WI38 (cell line): Measurements from ENCODE around the gene SPTB.
"Not testable (repeated sequence)": the region's sequence is repeated elsewhere in the genome, so short reads cannot be mapped to it uniquely, and the experiment has no call there.

Source experiments
- H3K4me3 ChIP-seq: 2 replicates; pipeline ENCODE4 v1.5.1; 2011; ENCODE audit warnings: low read depth, mild to moderate bottlenecking, control low read depth, low read length
- TF ChIP-seq, protein P1 (sequence below): IDR thresholded peaks from 2 replicates; pipeline ENCODE4 v1.5.1; 2012; ENCODE audit warnings: low read depth, mild to moderate bottlenecking, control low read depth, low read length

The SPTB gene

DNA sequence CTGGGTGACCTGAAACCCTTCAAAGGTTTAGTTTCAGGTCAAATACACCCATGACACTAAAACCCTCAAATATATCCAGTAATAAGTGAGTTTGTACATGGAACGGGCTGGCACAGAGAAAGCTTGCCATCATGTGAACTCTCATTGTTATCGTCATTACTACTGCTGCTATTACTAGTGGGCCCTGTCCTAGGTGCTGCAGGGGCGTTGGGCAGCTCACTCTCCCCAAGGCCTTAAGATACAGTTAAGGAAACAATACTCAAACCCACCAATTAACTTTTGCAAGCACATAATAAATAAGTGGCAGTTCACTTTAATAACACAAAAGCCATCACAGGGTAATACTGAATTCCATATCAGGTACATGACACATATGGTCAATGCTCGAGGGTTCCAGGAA is 71.3 kb downstream of the SPTB start:
- H3K4me3 ChIP-seq, result no peak overlapping the region
- TF ChIP-seq, protein P1, sequence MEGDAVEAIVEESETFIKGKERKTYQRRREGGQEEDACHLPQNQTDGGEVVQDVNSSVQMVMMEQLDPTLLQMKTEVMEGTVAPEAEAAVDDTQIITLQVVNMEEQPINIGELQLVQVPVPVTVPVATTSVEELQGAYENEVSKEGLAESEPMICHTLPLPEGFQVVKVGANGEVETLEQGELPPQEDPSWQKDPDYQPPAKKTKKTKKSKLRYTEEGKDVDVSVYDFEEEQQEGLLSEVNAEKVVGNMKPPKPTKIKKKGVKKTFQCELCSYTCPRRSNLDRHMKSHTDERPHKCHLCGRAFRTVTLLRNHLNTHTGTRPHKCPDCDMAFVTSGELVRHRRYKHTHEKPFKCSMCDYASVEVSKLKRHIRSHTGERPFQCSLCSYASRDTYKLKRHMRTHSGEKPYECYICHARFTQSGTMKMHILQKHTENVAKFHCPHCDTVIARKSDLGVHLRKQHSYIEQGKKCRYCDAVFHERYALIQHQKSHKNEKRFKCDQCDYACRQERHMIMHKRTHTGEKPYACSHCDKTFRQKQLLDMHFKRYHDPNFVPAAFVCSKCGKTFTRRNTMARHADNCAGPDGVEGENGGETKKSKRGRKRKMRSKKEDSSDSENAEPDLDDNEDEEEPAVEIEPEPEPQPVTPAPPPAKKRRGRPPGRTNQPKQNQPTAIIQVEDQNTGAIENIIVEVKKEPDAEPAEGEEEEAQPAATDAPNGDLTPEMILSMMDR, result no peak

DNA sequence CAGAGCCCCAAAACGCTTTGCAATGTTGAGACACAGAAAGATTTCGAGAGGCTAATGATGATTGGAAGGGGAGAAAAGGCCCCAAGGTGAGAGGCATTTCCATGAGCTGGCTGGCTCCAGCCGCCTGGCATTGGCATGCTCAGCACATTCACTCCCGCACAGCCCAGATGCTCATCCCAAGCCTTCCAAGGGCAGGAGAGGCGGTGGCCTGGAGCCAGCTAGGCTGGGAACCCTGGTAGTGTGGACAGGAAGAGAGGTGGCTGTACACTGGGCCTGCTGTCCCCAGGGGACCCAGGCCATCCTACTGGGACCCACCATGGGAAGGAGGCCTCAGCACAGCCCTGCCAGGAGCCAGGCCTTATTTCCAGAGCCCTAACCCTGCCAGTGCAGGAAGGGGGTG is 72.2 kb downstream of the SPTB start:
- no peak overlapping the region for H3K4me3 ChIP-seq
- TF ChIP-seq, protein P1, result no peak

DNA sequence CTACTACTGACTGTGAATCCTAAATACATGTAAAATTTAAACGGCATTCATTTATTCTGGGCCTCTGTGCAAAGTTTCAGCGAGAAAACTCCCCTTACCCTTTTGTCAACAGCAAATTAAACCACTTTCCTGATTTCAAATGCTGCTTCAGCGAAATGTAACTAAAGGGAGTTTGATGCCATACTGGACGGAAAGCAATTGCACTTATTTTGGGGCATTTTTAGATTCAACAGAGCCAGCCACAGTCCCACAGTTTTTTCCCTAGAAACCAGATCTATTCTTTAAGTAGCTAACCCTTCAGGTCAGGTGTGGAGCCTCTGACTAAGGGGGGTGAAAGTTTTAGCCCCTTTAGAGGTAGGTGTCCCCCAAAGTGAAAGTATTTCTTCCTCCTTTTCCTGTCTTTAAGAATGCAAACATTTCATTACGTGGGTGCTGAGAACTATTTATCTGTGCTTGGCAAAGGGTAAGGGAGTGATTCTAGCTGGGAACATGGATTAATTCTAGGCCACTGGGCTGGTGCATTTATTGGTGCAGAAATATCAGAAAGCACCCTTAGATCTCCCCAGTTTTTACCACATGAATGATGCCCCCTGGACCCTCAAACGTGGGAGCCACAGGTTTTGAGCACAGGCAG is 72.7 kb downstream of the SPTB start:
- TF ChIP-seq, protein P1, result no peak
- peak overlapping the region; percentile 11; the same call in 1 of the 2 replicates for H3K4me3 ChIP-seq

DNA sequence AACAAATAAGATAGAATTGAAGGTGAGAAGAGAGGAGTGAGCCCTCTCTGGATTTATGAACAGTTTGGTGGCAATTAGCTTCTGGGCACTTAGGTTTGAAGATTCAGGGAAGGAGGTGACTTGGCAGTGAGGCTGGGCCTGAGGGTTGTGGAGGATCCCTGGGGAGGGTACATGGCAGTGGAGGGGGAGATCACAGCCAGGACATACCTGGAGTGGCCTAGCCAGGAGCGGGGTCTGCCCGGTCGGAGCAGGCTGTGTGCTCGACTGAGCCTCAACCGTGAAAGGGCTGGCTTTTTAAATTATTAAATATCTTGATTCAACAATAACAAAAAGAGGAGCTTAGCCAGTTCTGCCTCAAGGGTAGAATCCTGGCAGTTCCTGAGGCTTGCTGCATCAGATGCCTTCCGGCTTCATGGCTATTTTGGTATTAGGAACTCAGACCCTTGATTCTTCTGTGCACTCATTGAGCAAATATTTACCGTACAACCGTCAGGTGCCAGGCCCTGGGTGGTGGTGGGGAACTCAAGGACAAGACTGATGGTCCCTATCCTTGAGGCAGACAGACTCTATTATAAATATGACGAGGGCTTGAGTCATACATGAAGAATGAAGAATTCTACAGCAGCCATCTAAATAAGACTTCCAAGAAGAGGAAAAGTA is 73.4 kb downstream of the SPTB start:
- TF ChIP-seq, protein P1, result no peak
- H3K4me3 ChIP-seq, result no peak overlapping the region

GRCh38 chr14:64805646-64806045 is 74.1 kb downstream of the SPTB start:
- not testable (repeated sequence) for H3K4me3 ChIP-seq

DNA sequence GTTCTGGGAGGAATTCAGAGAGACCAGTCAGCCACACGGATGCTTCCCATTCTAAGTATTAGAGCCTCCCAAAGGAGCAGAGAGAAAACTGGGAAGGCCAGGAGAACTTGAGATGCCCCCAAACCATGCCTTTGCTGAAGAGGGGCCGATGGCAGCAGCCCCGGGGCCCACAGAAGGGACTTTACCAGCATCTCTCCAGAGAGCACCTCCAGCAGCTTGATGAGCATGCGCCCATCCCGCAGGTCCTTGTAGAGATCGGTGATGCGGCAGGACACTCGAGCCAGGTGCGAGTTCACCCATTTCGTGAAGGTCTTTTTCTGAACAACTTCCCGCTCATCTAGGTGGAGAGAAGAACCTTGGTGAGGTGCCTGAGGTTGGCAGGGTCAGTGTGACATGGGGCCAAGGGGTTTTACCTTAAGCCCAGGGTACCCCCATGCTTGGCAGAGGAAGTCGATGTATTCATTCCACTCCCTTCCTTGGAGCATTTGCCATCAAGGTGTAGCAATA is 74.9 kb downstream of the SPTB start:
- H3K4me3 ChIP-seq, result no peak overlapping the region
- TF ChIP-seq, protein P1, result no peak

GRCh38 chr14:64801800-64802199 is 77.9 kb downstream of the SPTB start:
- TF ChIP-seq, protein P1, result peak; percentile 41; the same call in 1 of the 2 replicates

DNA sequence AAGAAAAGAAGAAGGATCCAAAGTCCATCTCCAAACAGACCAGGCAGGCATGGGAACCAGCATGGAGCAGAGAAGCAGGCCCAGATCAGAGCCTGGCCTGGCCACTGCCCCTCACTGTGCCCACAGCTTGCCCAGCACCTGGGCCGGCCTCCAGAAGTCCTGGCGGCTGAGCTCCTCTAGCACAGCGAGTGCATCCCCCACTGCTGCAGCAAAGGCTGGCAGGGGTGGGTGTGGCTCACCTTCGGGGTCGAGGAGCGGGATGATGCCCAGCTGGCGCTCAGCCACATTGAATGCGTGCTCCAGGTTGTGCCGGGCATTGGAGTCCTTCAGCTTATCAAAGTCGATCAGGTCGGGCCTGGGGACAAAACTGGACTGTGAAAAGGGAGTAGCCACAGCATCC is 78.7 kb downstream of the SPTB start:
- no peak overlapping the region for H3K4me3 ChIP-seq
- TF ChIP-seq, protein P1, result no peak

More at GRCh38 chr14:64801800-64802199, 77.9 kb downstream of the SPTB start:
- H3K4me3 ChIP-seq, result no peak overlapping the region
